Thyroid gland (tissue), 4 donors: ENCODE measurements around the gene OGDH. TPM values are rescaled to one million over a fixed set of nuclear protein-coding genes. Genes with fewer than 3 reads are reported as not detected.

Experiments
- DNase-seq, 2 donors: peaks; one replicate each; pipeline ENCODE4 v3.0.0-alpha.2; 2019
- H3K27ac ChIP-seq, 3 donors: fragments of 200-600 bp; sonication (generic); 1 replicate in 2 of 3; 2 replicates in 1 of 3; pipeline ENCODE4 v1.5.1; 2016 to 2019; ENCODE audit warnings: mild to moderate bottlenecking in 1 of 3, moderate library complexity in 1 of 3
- H3K27me3 ChIP-seq: fragments of 200-600 bp; sonication (generic); one replicate; pipeline ENCODE4 v1.5.1; 2019
- H3K36me3 ChIP-seq, 2 donors: fragments of 200-600 bp; sonication (generic); one replicate each; pipeline ENCODE4 v1.5.1; 2016 to 2019
- H3K4me1 ChIP-seq, 2 donors: fragments of 200-600 bp; sonication (generic); one replicate each; pipeline ENCODE4 v1.5.1; 2017 to 2019
- H3K4me3 ChIP-seq, 3 donors: fragments of 200-600 bp; sonication (generic); replicated peaks in 1 of 3; 1 replicate in 2 of 3; 2 replicates in 1 of 3; pipeline ENCODE4 v1.5.1; 2016; ENCODE audit warnings: mild to moderate bottlenecking in 1 of 3
- H3K9me3 ChIP-seq: fragments of 200-600 bp; sonication (generic); one replicate; pipeline ENCODE4 v1.5.1; 2017
- CTCF ChIP-seq, 6 experiments: fragments of 200-600 bp in 3 of 6; fragments of 450-650 bp in 3 of 6; sonication (generic) in 3 of 6; IDR thresholded peaks; one replicate each; pipeline ENCODE4 v1.5.1; 2016 to 2019; ENCODE audit warnings: antibody characterized with exemption in 6 of 6, mild to moderate bottlenecking in 2 of 6, inconsistent platforms in 1 of 6, moderate library complexity in 1 of 6
- POLR2A ChIP-seq, 2 donors: fragments of 450-650 bp; IDR thresholded peaks; one replicate each; pipeline ENCODE4 v1.6.1; 2017; ENCODE audit warnings: antibody characterized with exemption in 2 of 2, mild to moderate bottlenecking in 2 of 2, moderate library complexity in 1 of 2
- WGBS, 2 donors: methylation state at CpG; one replicate each; pipeline ENCODE4 v1.1.5; 2017; 5-methylcytosine and 5-hydroxymethylcytosine counted together
- intact Hi-C: fragments of 100-400 bp; cut with DNase I; formaldehyde crosslinking; loops from one replicate; pipeline ENCODE4 v1.15.1; 2023
- total RNA-seq, 4 donors: library from RNA; depleted of rRNA; stranded (reverse); fragments of >200 nt; gene quantifications; one replicate each; pipeline ENCODE4 v1.2.3, GENCODE V29; 2016

Gene OGDH
- total RNA-seq, 4 donors from 2014 or later: 108 to 325 (median 201) TPM

GRCh38 chr7:44633254-44634186, 27.1 kb downstream of the OGDH start:
- Histone ChIP-seq H3K4me3 (no peak overlapping the region), H3K27ac (peak overlapping the region; percentile 74 to 90 (median 89)), H3K27me3 (no peaks in the 10 kb centered on the region), H3K36me3 (peaks cover 0 to 2% of the 10 kb centered on the region in 2 donors), H3K4me1 (peaks cover 48 to 64% of the 10 kb centered on the region in 2 donors), H3K9me3 (no peaks in the 10 kb centered on the region)
- peak; percentile 91 to 92 for DNase-seq
- intact Hi-C loops: no loop called here
- TF ChIP-seq CTCF (IDR thresholded peaks at IDR 0.05) (no peak), POLR2A (IDR thresholded peaks at IDR 0.05) (peak in 1 of 2 donors; percentile 58)
- WGBS, 2 donors: 68 to 76% methylated on average over 10 of the region's 10 CpGs

GRCh38 chr7:44634187-44634838, 27.9 kb downstream of the OGDH start:
- Histone ChIP-seq H3K4me1 (peaks cover 55 to 72% of the 10 kb centered on the region in 2 donors), H3K27ac (peak overlapping the region; percentile 73 to 90 (median 89)), H3K36me3 (no peaks in the 10 kb centered on the region), H3K4me3 (no peak overlapping the region), H3K9me3 (no peaks in the 10 kb centered on the region), H3K27me3 (no peaks in the 10 kb centered on the region)
- 45 to 53% methylated on average over 5 of the region's 5 CpGs for WGBS, 2 donors
- intact Hi-C loops: no loop called here
- TF ChIP-seq CTCF (IDR thresholded peaks at IDR 0.05): no peak
- TF ChIP-seq POLR2A (IDR thresholded peaks at IDR 0.05): no peak
- no peak for DNase-seq

- intact Hi-C loops: no loop called here
- TF ChIP-seq POLR2A (IDR thresholded peaks at IDR 0.05) (no peak), CTCF (IDR thresholded peaks at IDR 0.05) (no peak)
- Histone ChIP-seq H3K36me3 (no peaks in the 10 kb centered on the region), H3K4me3 (no peak overlapping the region), H3K4me1 (peaks cover 61 to 79% of the 10 kb centered on the region in 2 donors), H3K9me3 (no peaks in the 10 kb centered on the region), H3K27ac (peak overlapping the region; percentile 73 to 90 (median 89)), H3K27me3 (no peaks in the 10 kb centered on the region)
- no peak for DNase-seq
- 89 to 91% methylated on average over 14 of the region's 14 CpGs for WGBS, 2 donors
Observed at GRCh38 chr7:44634839-44635591, 28.6 kb downstream of the OGDH start.

- WGBS, 2 donors: 70 to 80% methylated on average over 2 to 3 of the region's 3 CpGs
- H3K9me3 ChIP-seq: no peaks in the 10 kb centered on the region
- no peak overlapping the region for H3K4me3 ChIP-seq
- no peaks in the 10 kb centered on the region for H3K27me3 ChIP-seq
- intact Hi-C loops: no loop called here
- TF ChIP-seq POLR2A (IDR thresholded peaks at IDR 0.05) (no peak), CTCF (IDR thresholded peaks at IDR 0.05) (no peak)
- H3K4me1 ChIP-seq: peaks cover 69 to 84% of the 10 kb centered on the region in 2 donors
- peak; percentile 46 to 48 for DNase-seq
- H3K27ac ChIP-seq: peak overlapping the region; percentile 16 to 90 (median 62)
- no peaks in the 10 kb centered on the region for H3K36me3 ChIP-seq
Observed at GRCh38 chr7:44636041-44636584, 29.7 kb downstream of the OGDH start.
